GM23338 (cell line): Measurements from ENCODE around the gene GREB1L. TPM values are rescaled to one million over a fixed set of nuclear protein-coding genes. Genes with fewer than 3 reads are reported as not detected.

Experiments
- ATAC-seq: fragments of 200-7000 bp; cut with Tn5 transposase; 3 replicates; pipeline ENCODE4 v1.9.1; 2020
- DNase-seq: peaks from one replicate; pipeline ENCODE4 v3.0.0-alpha.2; 2015; ENCODE audit warnings: low spot score
- H2AFZ ChIP-seq: fragments of 200-600 bp; sonication (generic); 2 replicates; pipeline ENCODE4 v1.8.0; 2016; ENCODE audit warnings: antibody characterized with exemption, mild to moderate bottlenecking, moderate library complexity
- H3F3A ChIP-seq: fragments of 200-600 bp; sonication (generic); replicated peaks from 2 replicates; pipeline ENCODE4 v1.8.0; 2017; ENCODE audit warnings: antibody characterized with exemption, mixed run types, low read depth
- H3K27ac ChIP-seq: fragments of 200-600 bp; sonication (generic); 2 replicates; pipeline ENCODE4 v1.6.1; 2016; ENCODE audit warnings: low read depth
- H3K27me3 ChIP-seq: fragments of 200-600 bp; sonication (generic); 2 replicates; pipeline ENCODE4 v1.8.0; 2016; ENCODE audit warnings: mild to moderate bottlenecking, mixed run types, moderate library complexity; ENCODE audit not compliant: insufficient read depth
- H3K36me3 ChIP-seq: fragments of 200-600 bp; sonication (generic); 2 replicates; pipeline ENCODE4 v1.8.0; 2016; ENCODE audit warnings: mild to moderate bottlenecking; ENCODE audit not compliant: insufficient read depth
- H3K4me1 ChIP-seq: fragments of 200-600 bp; sonication (generic); 2 replicates; pipeline ENCODE4 v1.8.0; 2016; ENCODE audit warnings: mild to moderate bottlenecking, moderate library complexity; ENCODE audit not compliant: insufficient read depth
- H3K4me2 ChIP-seq: fragments of 200-600 bp; sonication (generic); 2 replicates; pipeline ENCODE4 v1.7.1; 2017; ENCODE audit warnings: mixed run types
- H3K4me3 ChIP-seq: fragments of 200-600 bp; sonication (generic); 2 replicates; pipeline ENCODE4 v1.6.1; 2016; ENCODE audit warnings: mixed run types
- H3K79me2 ChIP-seq: fragments of 200-600 bp; sonication (generic); replicated peaks from 2 replicates; pipeline ENCODE4 v1.8.0; 2017; ENCODE audit warnings: mild to moderate bottlenecking; ENCODE audit not compliant: insufficient read depth
- H3K9me2 ChIP-seq: fragments of 200-600 bp; sonication (generic); 2 replicates; pipeline ENCODE4 v1.8.0; 2017; ENCODE audit not compliant: insufficient read depth
- H4K20me1 ChIP-seq: fragments of 200-600 bp; sonication (generic); replicated peaks from 2 replicates; pipeline ENCODE4 v1.8.0; 2017; ENCODE audit warnings: mild to moderate bottlenecking; ENCODE audit not compliant: insufficient read depth
- H3K27ac Mint-ChIP-seq: 2 replicates; pipeline ENCODE4 v1.8.0; 2020; ENCODE audit warnings: inconsistent platforms, mild to moderate bottlenecking, moderate library complexity, mixed read lengths
- H3K27me3 Mint-ChIP-seq: 3 replicates; pipeline ENCODE4 v1.8.0; 2022; ENCODE audit warnings: low read depth, mild to moderate bottlenecking, moderate library complexity, mixed read lengths, inconsistent platforms; ENCODE audit not compliant: insufficient read depth, poor library complexity
- H3K36me3 Mint-ChIP-seq: 3 replicates; pipeline ENCODE4 v1.8.0; 2021; ENCODE audit warnings: low read depth, mild to moderate bottlenecking, inconsistent platforms, moderate library complexity, mixed read lengths
- H3K4me1 Mint-ChIP-seq: 3 replicates; pipeline ENCODE4 v1.8.0; 2020; ENCODE audit warnings: mild to moderate bottlenecking, inconsistent platforms, mixed read lengths
- H3K4me3 Mint-ChIP-seq: 3 replicates; pipeline ENCODE4 v1.8.0; 2021; ENCODE audit warnings: moderate library complexity, mild to moderate bottlenecking, inconsistent platforms, mixed read lengths
- H3K9me3 Mint-ChIP-seq: 3 replicates; pipeline ENCODE4 v1.8.0; 2020; ENCODE audit warnings: moderate library complexity, mild to moderate bottlenecking, inconsistent platforms, mixed read lengths
- CREB1 ChIP-seq: fragments of 250-450 bp; sonication (Bioruptor Pico); IDR thresholded peaks from 2 replicates; pipeline ENCODE4 v1.5.0; 2020; ENCODE audit warnings: low read depth, mild to moderate bottlenecking, moderate library complexity
- ETS1 ChIP-seq: IDR thresholded peaks from 2 replicates; pipeline ENCODE4 v1.6.1; 2016; ENCODE audit warnings: antibody characterized with exemption
- EZH2 ChIP-seq: fragments of 200-600 bp; sonication (generic); IDR thresholded peaks from one replicate; pipeline ENCODE4 v1.8.0; 2017; ENCODE audit warnings: antibody characterized with exemption, mild to moderate bottlenecking, low read depth; ENCODE audit not compliant: unreplicated experiment
- EZH2phosphoT487 ChIP-seq: fragments of 200-600 bp; sonication (generic); IDR thresholded peaks from one replicate; pipeline ENCODE4 v1.8.1; 2018; ENCODE audit warnings: antibody characterized with exemption; ENCODE audit not compliant: unreplicated experiment
- JUNB ChIP-seq: IDR thresholded peaks from one replicate; pipeline ENCODE4 v1.6.1; 2016; ENCODE audit warnings: antibody characterized with exemption; ENCODE audit not compliant: unreplicated experiment
- POLR2AphosphoS5 ChIP-seq: IDR thresholded peaks from 2 replicates; pipeline ENCODE4 v1.6.1; 2016; ENCODE audit warnings: antibody characterized with exemption, low read depth
- REST ChIP-seq: IDR thresholded peaks from one replicate; pipeline ENCODE4 v1.6.1; 2018; ENCODE audit warnings: antibody characterized with exemption; ENCODE audit not compliant: unreplicated experiment
- STAT1 ChIP-seq: IDR thresholded peaks from one replicate; pipeline ENCODE4 v1.6.1; 2016; ENCODE audit warnings: antibody characterized with exemption; ENCODE audit not compliant: unreplicated experiment
- ZNF331 ChIP-seq: fragments of 250-450 bp; sonication (Bioruptor Pico); IDR thresholded peaks from 2 replicates; pipeline ENCODE4 v1.5.0; 2020; ENCODE audit warnings: low read depth, mild to moderate bottlenecking, moderate library complexity
- polyA plus RNA-seq: library from polyadenylated mRNA; unstranded; fragments of >200 nt; fragmentation: Nextera tagmentation; extraction: Ambion mirVana; gene quantifications from 2 replicates; pipeline ENCODE4 v1.2.1, GENCODE V29; 2016
- total RNA-seq: library from RNA; depleted of rRNA; stranded (reverse); fragments of >200 nt; shearing (Covaris generic); gene quantifications from 2 replicates; pipeline ENCODE4 v1.2.3, GENCODE V29; 2014

The GREB1L gene
- total and polyA plus RNA-seq, 2 experiments from 2014 or later, result 0.03 to 0.29 TPM

GRCh38 chr18:21257386-21257785 lies 15.4 kb downstream of the GREB1L start (continued):
- TF ChIP-seq REST (no peak), ETS1 (no peak), STAT1 (no peak), ZNF331 (no peak)

DNA sequence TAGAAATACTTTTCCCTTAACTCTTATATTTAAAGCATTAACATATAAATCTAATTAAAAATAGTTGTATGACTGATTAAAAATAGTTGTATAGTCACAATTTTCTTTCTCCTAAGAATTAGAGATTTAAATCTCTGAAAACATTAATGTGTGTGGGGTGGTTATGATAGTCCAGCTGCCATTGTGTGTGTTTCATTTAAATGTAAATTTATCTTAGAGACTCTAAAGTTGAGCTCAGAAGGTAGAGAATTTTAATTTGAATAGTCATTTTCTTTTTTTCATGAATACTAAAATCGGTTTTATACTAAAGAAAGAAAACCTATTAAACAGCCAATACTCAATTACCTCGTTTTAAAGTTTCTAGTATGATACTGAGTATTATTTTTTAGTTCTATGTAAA lies 18.6 kb downstream of the GREB1L start:
- DNase-seq (no peak), ATAC-seq (no peak)
- H3K27me3 Mint-ChIP-seq, result no peaks in the 10 kb centered on the region
- no peak overlapping the region for H3K27ac ChIP-seq
- peaks cover 48% of the 10 kb centered on the region for H3K4me1 ChIP-seq
- H3K4me3 Mint-ChIP-seq, result no peak overlapping the region
- no peaks in the 10 kb centered on the region for H4K20me1 ChIP-seq
- TF ChIP-seq POLR2AphosphoS5, result no peak
- TF ChIP-seq CREB1 (CRISPR knock-in tag), result no peak
- no peak for TF ChIP-seq EZH2phosphoT487
- no peak for TF ChIP-seq JUNB
- no peak for TF ChIP-seq STAT1
- no peaks in the 10 kb centered on the region for H3K36me3 ChIP-seq
- no peak overlapping the region for H3K27ac Mint-ChIP-seq
- no peak overlapping the region for H2AFZ ChIP-seq
- no peaks in the 10 kb centered on the region for H3K9me3 Mint-ChIP-seq
- peaks cover 32% of the 10 kb centered on the region for H3K27me3 ChIP-seq
- no peak overlapping the region for H3K4me3 ChIP-seq
- H3K4me1 Mint-ChIP-seq, result peaks cover 44% of the 10 kb centered on the region
- H3K9me2 ChIP-seq, result no peaks in the 10 kb centered on the region
- no peaks in the 10 kb centered on the region for H3K79me2 ChIP-seq
- no peaks in the 10 kb centered on the region for H3K36me3 Mint-ChIP-seq
- H3F3A ChIP-seq, result no peaks in the 10 kb centered on the region
- H3K4me2 ChIP-seq, result 0 out of 2 replicates have a peak overlapping the region, but pooled peaks have one; percentile 21

GRCh38 chr18:21261352-21261751 lies 19.3 kb downstream of the GREB1L start:
- Histone ChIP-seq H3K27me3 (peaks cover 32% of the 10 kb centered on the region), H3K4me1 (peaks cover 48% of the 10 kb centered on the region), H3K4me2 (peak overlapping the region; percentile 21; the same call in 1 of the 2 replicates), H3F3A (no peaks in the 10 kb centered on the region), H2AFZ (no peak overlapping the region), H4K20me1 (no peaks in the 10 kb centered on the region), H3K9me2 (no peaks in the 10 kb centered on the region), H3K36me3 (no peaks in the 10 kb centered on the region), H3K79me2 (no peaks in the 10 kb centered on the region), H3K27ac (no peak overlapping the region), H3K4me3 (no peak overlapping the region)
- Mint-ChIP-seq H3K27me3 (no peaks in the 10 kb centered on the region), H3K4me3 (no peak overlapping the region), H3K4me1 (peaks cover 51% of the 10 kb centered on the region), H3K36me3 (no peaks in the 10 kb centered on the region), H3K9me3 (no peaks in the 10 kb centered on the region), H3K27ac (no peak overlapping the region)
- ATAC-seq (no peak), DNase-seq (no peak)
- no peak for TF ChIP-seq REST
- no peak for TF ChIP-seq CREB1 (CRISPR knock-in tag)
- no peak for TF ChIP-seq JUNB
- no peak for TF ChIP-seq EZH2
- no peak for TF ChIP-seq STAT1
